HPDE6-E6E7 (cell line): ENCODE results near the gene PARL.
A peak's percentile ranks its signal among the peaks of the same experiment; 100 is the strongest.

Source experiments
- DNase-seq: peaks from one replicate; pipeline ENCODE4 v3.0.0; 2011; ENCODE audit warnings: missing footprints; ENCODE audit errors: extremely low spot score

The PARL gene

GRCh38 chr3:183818041-183818620, 66.5 kb downstream of the PARL start:
- no peak for DNase-seq

GRCh38 chr3:183817639-183818038, 67.0 kb downstream of the PARL start:
- no peak for DNase-seq

DNA sequence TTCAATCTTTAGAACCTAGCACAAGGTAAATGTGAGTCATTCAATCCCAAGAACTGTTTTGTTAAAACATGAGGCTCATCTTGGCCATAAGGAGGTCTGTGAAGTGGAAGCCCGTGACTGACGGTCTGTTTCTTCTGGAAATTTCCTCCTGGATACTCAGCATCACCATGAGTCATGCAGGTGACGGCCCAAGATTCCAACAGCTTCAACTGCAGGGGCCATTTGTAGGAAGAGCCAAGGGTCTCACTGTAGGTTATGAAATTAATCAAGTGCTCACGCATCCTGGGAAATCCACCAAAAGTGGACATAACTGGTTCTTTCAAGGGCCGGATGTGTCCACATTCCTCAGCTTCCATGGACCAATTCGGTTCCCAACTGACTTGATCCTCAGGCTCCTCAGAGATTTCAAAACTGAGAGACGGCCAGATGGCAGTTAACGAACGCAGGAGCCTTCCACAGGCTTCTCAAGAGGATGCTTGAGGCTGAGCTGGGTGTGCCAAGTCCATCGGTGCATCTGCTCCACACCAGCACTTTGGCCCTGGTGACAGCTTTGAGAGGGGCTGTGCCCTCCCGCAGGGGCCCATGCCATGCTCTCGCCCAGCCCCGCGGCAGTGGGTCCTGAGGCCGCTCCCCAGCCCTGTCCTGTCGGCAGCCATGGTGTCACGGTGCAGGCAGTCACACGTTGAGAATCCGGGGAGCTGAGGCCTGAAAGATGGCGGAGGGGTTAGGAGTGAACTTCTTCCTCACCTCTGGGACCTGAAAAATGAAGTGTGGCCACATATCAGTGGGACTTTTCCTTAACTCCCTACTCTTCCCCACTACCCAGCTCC, 67.8 kb downstream of the PARL start:
- no peak for DNase-seq

DNA sequence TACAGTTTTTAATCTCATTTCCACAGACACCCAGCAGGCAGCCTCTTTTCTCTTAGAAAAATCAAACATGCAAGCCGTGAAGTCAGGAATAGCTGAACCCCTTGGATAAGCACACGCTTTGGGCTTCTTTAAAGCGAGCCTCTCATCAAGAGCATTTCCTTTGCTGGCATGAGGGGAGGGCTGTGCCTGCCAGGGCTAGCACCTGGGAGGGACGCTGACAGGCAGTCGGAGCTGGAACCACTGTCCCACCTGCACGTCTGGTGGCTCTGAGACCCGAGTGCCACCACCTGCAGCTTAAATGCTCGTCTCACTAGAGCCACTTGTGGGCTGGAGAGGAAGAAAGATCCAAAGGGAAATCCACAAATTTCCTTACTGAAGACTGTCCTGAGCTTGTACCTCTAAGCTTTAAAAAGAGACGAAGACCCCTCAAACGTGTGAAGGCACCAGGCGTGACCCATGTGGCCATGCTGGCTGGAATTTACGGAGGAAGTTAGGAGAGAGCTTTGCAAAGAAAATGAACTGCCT, 68.7 kb downstream of the PARL start:
- DNase-seq = no peak

GRCh38 chr3:183815563-183815940, 69.1 kb downstream of the PARL start:
- no peak for DNase-seq

GRCh38 chr3:183814240-183814639, 70.4 kb downstream of the PARL start:
- DNase-seq = no peak

GRCh38 chr3:183812761-183813445, 71.8 kb downstream of the PARL start:
- peak; percentile 26 for DNase-seq

DNA sequence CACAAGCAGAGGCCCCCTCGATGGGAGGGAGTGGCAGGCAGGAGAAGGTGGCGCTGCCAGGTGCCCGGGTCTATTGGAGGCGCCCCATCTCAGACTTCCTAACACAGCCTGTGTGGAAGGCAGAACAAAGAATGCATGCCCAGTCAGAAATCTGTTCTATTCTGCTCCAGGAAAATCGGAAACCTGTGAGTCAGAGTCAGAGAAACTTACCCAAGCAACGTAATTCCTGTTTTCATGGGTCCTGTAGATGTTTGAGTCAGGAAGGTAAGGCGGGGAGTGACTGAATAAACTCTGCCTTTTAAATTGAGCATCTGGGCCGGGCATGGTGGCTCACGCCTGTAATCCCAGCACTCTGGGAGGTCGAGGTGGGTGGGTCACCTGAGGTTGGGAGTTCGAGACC, 73.0 kb downstream of the PARL start:
- DNase-seq = peak; percentile 34

GRCh38 chr3:183810643-183811594, 73.8 kb downstream of the PARL start:
- no peak for DNase-seq

GRCh38 chr3:183809270-183809669, 75.4 kb downstream of the PARL start:
- DNase-seq = no peak

- DNase-seq = no peak
Observed at GRCh38 chr3:183808355-183808754, 76.3 kb downstream of the PARL start.

GRCh38 chr3:183807881-183808280, 76.8 kb downstream of the PARL start:
- DNase-seq = no peak

GRCh38 chr3:183807209-183807728, 77.4 kb downstream of the PARL start:
- no peak for DNase-seq

GRCh38 chr3:183802989-183803388, 81.7 kb downstream of the PARL start:
- no peak for DNase-seq

DNA sequence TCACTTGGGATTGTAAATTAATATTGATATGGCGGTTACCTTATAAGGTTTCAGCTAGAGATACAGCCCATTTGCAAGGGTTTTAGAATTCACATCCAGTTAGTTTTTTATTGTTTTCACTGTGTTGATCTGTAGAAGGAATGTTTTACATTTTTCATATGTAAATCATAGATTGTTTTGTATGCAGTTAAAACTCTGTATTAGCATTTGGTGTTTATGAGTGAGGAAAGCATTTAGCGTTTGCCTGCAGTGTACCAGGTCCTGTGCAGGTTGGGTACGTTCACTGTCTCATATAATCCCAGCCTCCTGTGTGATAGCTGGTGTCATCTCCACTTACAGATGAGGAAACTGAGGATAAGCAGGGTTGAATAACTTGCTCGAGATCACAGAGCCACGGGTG, 83.1 kb downstream of the PARL start:
- no peak for DNase-seq

GRCh38 chr3:183800243-183800863, 84.3 kb downstream of the PARL start:
- no peak for DNase-seq

DNA sequence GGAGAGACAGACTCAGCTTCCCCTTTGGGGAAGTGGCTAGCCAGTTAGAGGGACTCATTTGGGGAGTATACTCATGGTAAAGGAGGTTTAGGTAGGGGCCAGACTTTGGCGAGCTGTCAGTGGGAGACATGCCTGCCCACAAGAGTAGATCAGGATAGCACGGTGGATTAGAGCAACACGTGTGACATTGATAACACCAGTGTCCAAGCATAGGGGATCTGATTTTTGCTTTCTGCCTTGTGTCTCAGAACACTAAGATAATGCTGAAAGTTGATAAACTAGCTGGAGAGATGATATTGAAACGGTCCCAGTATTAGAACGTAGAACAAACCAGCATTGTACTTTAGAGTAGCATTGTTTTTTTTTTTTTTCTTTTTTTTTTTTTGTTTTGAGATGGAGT, 85.2 kb downstream of the PARL start:
- DNase-seq = no peak

GRCh38 chr3:183797996-183798395, 86.7 kb downstream of the PARL start:
- DNase-seq = no peak

- DNase-seq = no peak
Observed at GRCh38 chr3:183796372-183796771, 88.3 kb downstream of the PARL start.

GRCh38 chr3:183794452-183794851, 90.2 kb downstream of the PARL start:
- no peak for DNase-seq

GRCh38 chr3:183792976-183793375, 91.7 kb downstream of the PARL start:
- DNase-seq = no peak
